ENCODE data around the gene MAST4. TPM values are rescaled to one million over a fixed set of nuclear protein-coding genes. Genes with fewer than 3 reads are reported as not detected.

MAST4 gene
- total RNA-seq, 1 donor from 2014 or later = 10.5 TPM

GRCh38 chr5:67053229-67053628, 457.0 kb downstream of the MAST4 start:
- Mint-ChIP-seq H3K4me1 (ENCODE audit: unreplicated experiment) (peaks cover 1% of the 10 kb centered on the region), H3K9me3 (ENCODE audit: unreplicated experiment) (no peaks in the 10 kb centered on the region), H3K4me3 (ENCODE audit: unreplicated experiment) (no peak overlapping the region), H3K27ac (ENCODE audit: unreplicated experiment) (no peak overlapping the region), H3K36me3 (ENCODE audit: unreplicated experiment) (peaks cover 10% of the 10 kb centered on the region), H3K27me3 (ENCODE audit: unreplicated experiment) (no peaks in the 10 kb centered on the region)
- DNase-seq (ENCODE audit: extremely low spot score, unreplicated experiment) = no peak
- TF ChIP-seq, protein P1, sequence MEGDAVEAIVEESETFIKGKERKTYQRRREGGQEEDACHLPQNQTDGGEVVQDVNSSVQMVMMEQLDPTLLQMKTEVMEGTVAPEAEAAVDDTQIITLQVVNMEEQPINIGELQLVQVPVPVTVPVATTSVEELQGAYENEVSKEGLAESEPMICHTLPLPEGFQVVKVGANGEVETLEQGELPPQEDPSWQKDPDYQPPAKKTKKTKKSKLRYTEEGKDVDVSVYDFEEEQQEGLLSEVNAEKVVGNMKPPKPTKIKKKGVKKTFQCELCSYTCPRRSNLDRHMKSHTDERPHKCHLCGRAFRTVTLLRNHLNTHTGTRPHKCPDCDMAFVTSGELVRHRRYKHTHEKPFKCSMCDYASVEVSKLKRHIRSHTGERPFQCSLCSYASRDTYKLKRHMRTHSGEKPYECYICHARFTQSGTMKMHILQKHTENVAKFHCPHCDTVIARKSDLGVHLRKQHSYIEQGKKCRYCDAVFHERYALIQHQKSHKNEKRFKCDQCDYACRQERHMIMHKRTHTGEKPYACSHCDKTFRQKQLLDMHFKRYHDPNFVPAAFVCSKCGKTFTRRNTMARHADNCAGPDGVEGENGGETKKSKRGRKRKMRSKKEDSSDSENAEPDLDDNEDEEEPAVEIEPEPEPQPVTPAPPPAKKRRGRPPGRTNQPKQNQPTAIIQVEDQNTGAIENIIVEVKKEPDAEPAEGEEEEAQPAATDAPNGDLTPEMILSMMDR (IDR thresholded peaks at IDR 0.05) = no peak

DNA sequence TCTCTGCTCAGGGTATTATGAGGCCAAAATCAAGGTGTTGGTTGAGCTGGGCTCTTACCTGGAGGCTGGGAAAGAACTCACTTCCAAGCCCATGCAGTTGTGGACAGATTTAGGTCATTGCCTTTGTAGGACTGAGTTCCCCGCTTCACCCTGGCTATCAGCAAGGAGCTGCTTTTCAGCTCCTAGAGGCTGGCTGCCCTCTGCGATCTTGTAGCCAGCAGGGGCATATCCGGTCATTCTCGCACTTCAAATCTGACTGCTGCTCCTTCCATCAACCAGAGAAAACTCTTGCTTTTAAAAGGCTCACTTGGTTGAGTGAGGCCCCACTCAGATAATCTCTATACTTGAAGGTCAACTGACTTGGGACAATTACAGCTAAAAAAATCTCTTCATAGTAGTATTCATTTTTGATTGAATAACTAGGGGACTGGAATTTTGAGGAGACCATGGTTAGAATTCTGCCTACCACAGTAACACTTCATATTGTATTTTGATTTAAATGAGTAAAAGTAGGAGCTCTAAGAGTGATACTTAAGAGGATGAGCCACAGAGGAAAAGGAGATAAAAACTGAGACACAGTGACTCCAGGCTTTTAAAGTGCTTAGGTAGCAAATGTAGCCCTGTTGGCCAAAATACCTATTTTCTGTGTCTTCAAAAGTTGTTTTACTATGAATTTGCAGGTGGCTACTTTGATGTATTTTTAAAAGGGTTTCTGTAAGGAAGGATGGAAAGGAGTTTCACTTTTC, 463.0 kb downstream of the MAST4 start:
- DNase-seq (ENCODE audit: extremely low spot score, unreplicated experiment) = no peak
- peak overlapping the region; percentile 95 for H3K27ac Mint-ChIP-seq (ENCODE audit: unreplicated experiment)
- H3K27me3 Mint-ChIP-seq (ENCODE audit: unreplicated experiment) = no peaks in the 10 kb centered on the region
- H3K36me3 Mint-ChIP-seq (ENCODE audit: unreplicated experiment) = peaks cover 10% of the 10 kb centered on the region
- H3K9me3 Mint-ChIP-seq (ENCODE audit: unreplicated experiment) = no peaks in the 10 kb centered on the region
- peaks cover 42% of the 10 kb centered on the region for H3K4me1 Mint-ChIP-seq (ENCODE audit: unreplicated experiment)
- H3K4me3 Mint-ChIP-seq (ENCODE audit: unreplicated experiment) = peak overlapping the region; percentile 62
- TF ChIP-seq, protein P1 (IDR thresholded peaks at IDR 0.05) = no peak

DNA sequence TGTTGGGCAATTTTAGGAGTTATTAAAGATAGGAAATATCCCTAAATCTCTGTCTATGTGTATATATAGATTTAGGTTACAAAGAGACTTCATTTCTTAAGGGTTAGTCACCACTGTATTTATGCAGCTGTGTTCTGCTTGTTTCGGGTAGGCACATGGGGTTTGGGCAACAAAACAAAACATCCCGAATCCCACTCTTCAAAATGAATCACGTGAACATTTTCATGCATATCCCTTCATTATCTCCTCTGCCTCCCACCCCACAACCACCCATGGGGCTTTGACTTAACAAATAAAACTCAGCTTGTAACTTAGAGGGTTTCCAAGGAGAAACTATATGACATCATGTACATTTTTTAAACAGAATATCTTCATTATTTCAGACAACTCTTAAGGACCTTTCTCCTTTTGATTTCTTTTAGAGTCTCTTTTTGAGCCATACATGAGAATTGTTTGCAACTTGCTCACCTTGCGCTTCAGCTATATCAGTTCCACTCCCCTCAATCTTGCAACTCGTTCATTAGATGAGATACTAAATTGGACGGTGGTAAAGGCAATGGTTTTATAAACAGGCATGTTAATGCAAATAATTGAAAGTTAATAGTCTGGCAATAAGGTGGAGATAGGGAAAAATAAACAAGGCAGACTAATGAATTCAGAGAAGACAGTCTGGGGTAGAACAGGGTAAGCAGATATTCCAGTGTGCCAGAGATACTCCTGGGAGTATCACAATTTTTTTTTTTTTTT, 463.7 kb downstream of the MAST4 start:
- H3K4me1 Mint-ChIP-seq (ENCODE audit: unreplicated experiment) = peaks cover 42% of the 10 kb centered on the region
- H3K9me3 Mint-ChIP-seq (ENCODE audit: unreplicated experiment) = no peaks in the 10 kb centered on the region
- TF ChIP-seq, protein P1 (IDR thresholded peaks at IDR 0.05) = no peak
- peaks cover 5% of the 10 kb centered on the region for H3K36me3 Mint-ChIP-seq (ENCODE audit: unreplicated experiment)
- DNase-seq (ENCODE audit: extremely low spot score, unreplicated experiment) = no peak
- peak overlapping the region; percentile 62 for H3K4me3 Mint-ChIP-seq (ENCODE audit: unreplicated experiment)
- H3K27ac Mint-ChIP-seq (ENCODE audit: unreplicated experiment) = peak overlapping the region; percentile 95
- no peaks in the 10 kb centered on the region for H3K27me3 Mint-ChIP-seq (ENCODE audit: unreplicated experiment)

DNA sequence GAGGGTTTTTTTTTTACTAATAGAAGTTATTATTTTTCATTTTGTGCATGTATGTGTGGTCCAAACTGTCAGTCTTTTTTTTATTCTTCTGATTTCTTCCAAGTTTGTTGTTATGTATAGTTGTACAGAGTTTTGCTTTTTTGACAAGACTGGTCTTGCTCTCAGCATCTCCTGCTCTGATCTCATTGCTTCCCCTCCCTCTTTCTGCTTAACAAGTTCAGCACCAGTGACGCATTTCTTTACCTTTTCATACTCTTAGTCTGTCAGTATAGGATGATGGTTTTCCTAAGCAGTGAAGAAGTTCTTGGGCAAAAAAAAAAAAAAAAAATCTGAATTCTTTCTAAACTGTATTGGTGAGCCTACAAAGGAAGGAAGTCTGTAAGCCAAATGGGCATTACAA, 465.3 kb downstream of the MAST4 start:
- Mint-ChIP-seq H3K27me3 (ENCODE audit: unreplicated experiment) (no peaks in the 10 kb centered on the region), H3K27ac (ENCODE audit: unreplicated experiment) (no peak overlapping the region), H3K4me3 (ENCODE audit: unreplicated experiment) (no peak overlapping the region), H3K9me3 (ENCODE audit: unreplicated experiment) (no peaks in the 10 kb centered on the region), H3K36me3 (ENCODE audit: unreplicated experiment) (no peaks in the 10 kb centered on the region), H3K4me1 (ENCODE audit: unreplicated experiment) (peaks cover 42% of the 10 kb centered on the region)
- DNase-seq (ENCODE audit: extremely low spot score, unreplicated experiment) = no peak
- TF ChIP-seq, protein P1 (IDR thresholded peaks at IDR 0.05) = no peak

DNA sequence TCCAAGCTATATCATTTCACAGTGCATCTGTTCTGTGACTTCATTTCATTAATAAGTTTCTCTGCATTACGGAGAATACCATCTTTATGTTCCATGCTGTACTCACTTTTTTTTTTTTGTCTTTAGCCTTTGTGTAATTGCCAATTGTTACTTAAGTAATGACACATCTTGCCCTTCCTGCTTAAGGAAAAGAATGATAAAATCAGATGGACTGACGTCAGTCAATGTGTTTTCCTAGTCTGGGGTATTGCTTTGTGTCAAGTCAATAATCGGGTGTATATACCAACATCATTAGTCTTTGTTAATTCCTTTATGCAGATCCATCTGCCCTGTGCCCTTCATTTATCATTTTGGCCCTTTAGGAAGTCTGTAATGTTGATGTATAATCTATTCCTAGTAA, 466.9 kb downstream of the MAST4 start:
- Mint-ChIP-seq H3K27me3 (ENCODE audit: unreplicated experiment) (no peaks in the 10 kb centered on the region), H3K9me3 (ENCODE audit: unreplicated experiment) (no peaks in the 10 kb centered on the region), H3K4me3 (ENCODE audit: unreplicated experiment) (no peak overlapping the region), H3K4me1 (ENCODE audit: unreplicated experiment) (peaks cover 42% of the 10 kb centered on the region), H3K27ac (ENCODE audit: unreplicated experiment) (no peak overlapping the region), H3K36me3 (ENCODE audit: unreplicated experiment) (peaks cover 1% of the 10 kb centered on the region)
- DNase-seq (ENCODE audit: extremely low spot score, unreplicated experiment) = no peak
- TF ChIP-seq, protein P1 (IDR thresholded peaks at IDR 0.05) = no peak

Data from osteocyte (in vitro differentiated cells).